MM.1S (cell line): Measurements from ENCODE around the gene MYOZ2.

Source experiments
- DNase-seq: peaks from one replicate; pipeline ENCODE4 v3.0.0-alpha.2; 2015
- H2AFZ ChIP-seq: fragments of 300-600 bp; sonication (generic); 2 replicates; pipeline ENCODE4 v1.6.0; 2016; ENCODE audit warnings: antibody characterized with exemption, low read length
- H3F3A ChIP-seq: fragments of 300-600 bp; sonication (generic); 2 replicates; pipeline ENCODE4 v1.6.1; 2016; ENCODE audit warnings: mild to moderate bottlenecking, antibody characterized with exemption, low read length, moderate library complexity, mixed read lengths; ENCODE audit not compliant: insufficient read depth
- H3K27ac ChIP-seq: fragments of 300-600 bp; sonication (generic); 2 replicates; pipeline ENCODE4 v1.5.1; 2016; ENCODE audit warnings: mild to moderate bottlenecking, low read length
- H3K27me3 ChIP-seq: fragments of 300-600 bp; sonication (generic); replicated peaks from 2 replicates; pipeline ENCODE4 v1.6.0; 2016; ENCODE audit warnings: low read length; ENCODE audit not compliant: insufficient read depth
- H3K36me3 ChIP-seq: fragments of 300-600 bp; sonication (generic); replicated peaks from 2 replicates; pipeline ENCODE4 v1.6.1; 2016; ENCODE audit warnings: mild to moderate bottlenecking, low read length, mixed read lengths; ENCODE audit not compliant: insufficient read depth
- H3K4me1 ChIP-seq: fragments of 300-600 bp; sonication (generic); 2 replicates; pipeline ENCODE4 v1.6.1; 2016; ENCODE audit warnings: low read length, mixed read lengths
- H3K4me2 ChIP-seq: fragments of 300-600 bp; sonication (generic); 2 replicates; pipeline ENCODE4 v1.6.0; 2016; ENCODE audit warnings: low read depth, low read length
- H3K4me3 ChIP-seq: fragments of 300-600 bp; sonication (generic); 2 replicates; pipeline ENCODE4 v1.5.1; 2016; ENCODE audit warnings: low read length, mixed read lengths
- H3K79me2 ChIP-seq: fragments of 300-600 bp; sonication (generic); 2 replicates; pipeline ENCODE4 v1.6.1; 2016; ENCODE audit warnings: mixed run types, low read length, mixed read lengths
- H3K9ac ChIP-seq: fragments of 300-600 bp; sonication (generic); 2 replicates; pipeline ENCODE4 v1.6.1; 2016; ENCODE audit warnings: low read length, mixed read lengths
- H3K9me2 ChIP-seq: fragments of 300-600 bp; sonication (generic); replicated peaks from 2 replicates; pipeline ENCODE4 v1.6.1; 2016; ENCODE audit warnings: mild to moderate bottlenecking, low read length, mixed read lengths; ENCODE audit not compliant: insufficient read depth
- H3K9me3 ChIP-seq: fragments of 300-600 bp; sonication (generic); replicated peaks from 2 replicates; pipeline ENCODE4 v1.6.1; 2016; ENCODE audit warnings: mild to moderate bottlenecking, low read length, mixed read lengths; ENCODE audit not compliant: insufficient read depth
- H4K20me1 ChIP-seq: fragments of 300-600 bp; sonication (generic); 2 replicates; pipeline ENCODE4 v1.6.1; 2016; ENCODE audit warnings: mild to moderate bottlenecking, low read length, moderate library complexity, mixed read lengths; ENCODE audit not compliant: insufficient read depth
- CTCF ChIP-seq: fragments of 300-600 bp; sonication (generic); IDR thresholded peaks from 2 replicates; pipeline ENCODE4 v1.5.1; 2016; ENCODE audit warnings: antibody characterized with exemption, low read length, mixed read lengths
- EZH2 ChIP-seq: fragments of 300-600 bp; sonication (generic); optimal IDR thresholded peaks from 2 replicates; pipeline ENCODE3; 2017; ENCODE audit warnings: low read depth, mild to moderate bottlenecking, antibody characterized with exemption, low read length, mixed read lengths
- EZH2phosphoT487 ChIP-seq: fragments of 300-600 bp; sonication (generic); IDR thresholded peaks from 2 replicates; pipeline ENCODE4 v1.6.1; 2018; ENCODE audit warnings: antibody characterized with exemption, low read length

The MYOZ2 gene

DNA sequence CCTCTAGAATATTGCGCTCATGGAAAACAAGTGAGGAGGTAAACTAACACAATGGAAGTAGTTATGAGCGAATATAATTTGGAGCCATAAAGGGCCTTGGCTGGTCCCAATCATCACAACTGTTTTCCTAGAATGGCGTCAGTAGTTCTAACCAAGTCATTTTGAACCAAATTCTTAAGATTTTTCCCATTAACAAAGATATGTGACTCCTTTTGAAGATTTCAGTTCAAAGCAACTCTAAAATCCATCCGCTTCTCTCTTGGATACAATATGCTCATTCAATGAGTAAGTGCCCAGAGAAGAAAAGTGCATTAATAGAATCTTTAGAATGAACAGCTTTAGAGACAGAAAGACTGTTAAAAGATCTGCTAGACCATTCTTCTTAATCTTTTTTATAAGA is 19.6 kb upstream of the MYOZ2 start:
- no peaks in the 10 kb centered on the region for H3K9me3 ChIP-seq
- no peaks in the 10 kb centered on the region for H3F3A ChIP-seq
- no peak for DNase-seq
- H3K9ac ChIP-seq, result no peak overlapping the region
- H3K27me3 ChIP-seq, result no peaks in the 10 kb centered on the region
- H3K36me3 ChIP-seq, result no peaks in the 10 kb centered on the region
- TF ChIP-seq EZH2phosphoT487, result no peak
- no peak overlapping the region for H3K4me2 ChIP-seq
- H3K4me1 ChIP-seq, result 0 out of 2 replicates have a peak, but pooled peaks cover 6% of the 10 kb centered on the region
- no peak overlapping the region for H2AFZ ChIP-seq
- H3K79me2 ChIP-seq, result no peaks in the 10 kb centered on the region
- no peaks in the 10 kb centered on the region for H3K9me2 ChIP-seq
- no peak overlapping the region for H3K4me3 ChIP-seq
- no peak overlapping the region for H3K27ac ChIP-seq
- H4K20me1 ChIP-seq, result no peaks in the 10 kb centered on the region

DNA sequence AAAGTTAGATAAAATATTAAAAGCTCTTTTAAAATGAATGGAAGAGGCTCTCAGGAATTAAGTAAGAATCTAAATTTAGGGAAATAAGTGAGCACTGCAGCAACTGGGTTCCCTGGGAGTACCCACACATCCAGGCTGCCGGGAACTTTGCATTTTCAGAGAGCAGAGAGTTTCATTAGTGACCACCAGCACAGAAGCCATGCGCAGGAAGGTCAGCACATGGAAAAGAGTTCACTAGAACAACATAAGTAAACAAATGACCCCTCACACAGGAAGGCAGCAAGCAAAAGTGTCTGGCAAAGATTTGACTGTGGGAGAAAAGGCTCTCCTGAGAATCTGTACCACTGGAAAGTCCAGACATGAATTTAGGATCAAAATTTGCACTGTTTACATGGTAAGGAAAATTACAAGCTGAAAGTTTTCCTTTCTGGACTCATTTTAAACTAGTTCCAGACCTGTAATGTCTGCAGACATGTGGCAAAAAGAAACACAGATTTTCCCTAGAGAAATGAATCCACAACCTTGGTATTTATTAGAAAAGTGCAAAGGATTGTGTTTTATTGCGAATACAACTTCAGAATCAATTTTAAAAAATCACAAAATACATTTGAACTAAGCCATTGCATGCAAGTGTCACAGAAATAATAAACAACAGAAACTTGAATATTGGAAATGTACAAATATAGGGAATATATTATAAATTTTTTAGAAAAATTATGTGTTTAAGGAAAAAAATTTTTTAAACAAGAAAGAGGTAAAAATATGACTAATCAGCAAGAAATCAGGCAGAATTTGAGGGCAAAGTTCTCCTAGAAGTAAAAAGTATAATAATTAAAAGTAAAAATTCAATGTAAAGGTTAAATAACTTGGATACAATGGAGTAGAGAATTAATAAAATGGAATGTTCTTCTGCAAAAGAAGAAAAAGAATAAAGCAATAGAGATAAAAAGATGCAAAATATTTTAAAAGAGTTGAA is 18.4 kb upstream of the MYOZ2 start:
- no peak for DNase-seq

GRCh38 chr4:119118397-119118796 is 17.2 kb upstream of the MYOZ2 start:
- no peaks in the 10 kb centered on the region for H3K9me2 ChIP-seq
- no peak overlapping the region for H3K4me2 ChIP-seq
- H3K4me1 ChIP-seq, result 0 out of 2 replicates have a peak, but pooled peaks cover 2% of the 10 kb centered on the region
- no peaks in the 10 kb centered on the region for H3K36me3 ChIP-seq
- no peak overlapping the region for H2AFZ ChIP-seq
- H4K20me1 ChIP-seq, result no peaks in the 10 kb centered on the region
- no peak overlapping the region for H3K27ac ChIP-seq
- no peak for DNase-seq
- no peak overlapping the region for H3K9ac ChIP-seq
- no peaks in the 10 kb centered on the region for H3K79me2 ChIP-seq
- TF ChIP-seq EZH2phosphoT487 (no peak), EZH2 (no peak), CTCF (no peak)
- no peaks in the 10 kb centered on the region for H3K27me3 ChIP-seq
- H3K9me3 ChIP-seq, result no peaks in the 10 kb centered on the region
- no peak overlapping the region for H3K4me3 ChIP-seq
- no peaks in the 10 kb centered on the region for H3F3A ChIP-seq

More for the DNA sequence above, 18.4 kb upstream of the MYOZ2 start:
- Histone ChIP-seq H3F3A (no peaks in the 10 kb centered on the region), H3K27me3 (no peaks in the 10 kb centered on the region), H3K79me2 (no peaks in the 10 kb centered on the region), H3K9ac (no peak overlapping the region), H3K4me3 (no peak overlapping the region), H3K9me3 (no peaks in the 10 kb centered on the region), H4K20me1 (no peaks in the 10 kb centered on the region), H3K4me2 (no peak overlapping the region), H3K36me3 (no peaks in the 10 kb centered on the region), H3K4me1 (0 out of 2 replicates have a peak, but pooled peaks cover 6% of the 10 kb centered on the region), H3K9me2 (no peaks in the 10 kb centered on the region), H2AFZ (no peak overlapping the region), H3K27ac (no peak overlapping the region)
- TF ChIP-seq EZH2phosphoT487 (no peak), CTCF (no peak)

DNA sequence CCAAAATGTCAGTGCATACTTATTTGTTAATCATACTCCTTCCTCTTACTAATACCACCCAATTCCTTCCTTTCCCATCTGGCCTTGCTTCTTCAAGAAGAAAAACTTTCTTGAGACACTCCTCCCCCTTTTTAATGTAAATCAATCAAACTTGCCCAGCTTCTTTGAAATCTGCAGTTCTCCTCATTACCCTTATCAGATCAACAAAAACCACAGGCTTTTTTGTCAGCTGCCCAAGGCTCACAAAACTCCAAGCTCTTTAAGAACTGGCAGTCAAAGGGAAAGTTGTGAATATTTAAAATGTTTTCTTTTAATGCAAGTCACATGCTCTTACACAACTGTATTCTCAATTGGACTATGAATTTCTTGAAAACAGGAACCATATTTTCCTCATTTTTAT is 11.3 kb upstream of the MYOZ2 start:
- TF ChIP-seq CTCF, result no peak
- no peak for TF ChIP-seq EZH2
- TF ChIP-seq EZH2phosphoT487, result no peak
- no peaks in the 10 kb centered on the region for H3K4me1 ChIP-seq
- H3K27me3 ChIP-seq, result no peaks in the 10 kb centered on the region
- no peak for DNase-seq
- no peak overlapping the region for H3K4me2 ChIP-seq
- no peaks in the 10 kb centered on the region for H3K9me3 ChIP-seq
- no peaks in the 10 kb centered on the region for H3F3A ChIP-seq
- H4K20me1 ChIP-seq, result no peaks in the 10 kb centered on the region
- H3K27ac ChIP-seq, result no peak overlapping the region
- no peak overlapping the region for H2AFZ ChIP-seq
- no peak overlapping the region for H3K4me3 ChIP-seq
- H3K36me3 ChIP-seq, result no peaks in the 10 kb centered on the region
- H3K9me2 ChIP-seq, result no peaks in the 10 kb centered on the region
- no peak overlapping the region for H3K9ac ChIP-seq
- H3K79me2 ChIP-seq, result no peaks in the 10 kb centered on the region
